IMR-90 (cell line): ENCODE measurements around the gene SPOUT1. TPM values are rescaled to one million over a fixed set of nuclear protein-coding genes. Genes with fewer than 3 reads are reported as not detected.

Experiments
- ATAC-seq: fragments of 200-7000 bp; cut with Tn5 transposase; 2 replicates; pipeline ENCODE4 v1.9.1; 2020; ENCODE audit warnings: low read depth, mild to moderate bottlenecking, moderate library complexity
- BruUV-seq: library from RNA; stranded (reverse); fragments of 400-500 nt; replicated peaks from 2 replicates; lab custom pipeline; 2021; lab: Mats Ljungman, UMichigan
- CTCF ChIA-PET: fragments of 300-600 bp; formaldehyde crosslinking; extraction: SDS; loops from one replicate; lab custom pipeline; 2021; ENCODE audit warnings: antibody characterized with exemption; lab: Yijun Ruan, JAX
- POLR2A ChIA-PET: fragments of 300-600 bp; sonication (Branson Sonifier 250); formaldehyde crosslinking; loops from one replicate; lab custom pipeline; 2022; ENCODE audit warnings: antibody characterized with exemption; ENCODE audit not compliant: unreplicated experiment; lab: Charles Lee
- DNase-seq: peaks from one replicate; pipeline ENCODE4 v3.0.0; 2013
- H2AFZ ChIP-seq: replicated peaks from 2 replicates; pipeline ENCODE3; 2013; ENCODE audit warnings: low read length, mild to moderate bottlenecking; ENCODE audit not compliant: poor library complexity
- H2AK5ac ChIP-seq: 2 replicates; pipeline ENCODE4 v1.6.1; 2013; ENCODE audit warnings: low read depth, low read length, inconsistent platforms
- H2AK9ac ChIP-seq: replicated peaks from 2 replicates; pipeline ENCODE3; 2013; ENCODE audit warnings: mild to moderate bottlenecking, low read depth, low read length, moderate library complexity; ENCODE audit not compliant: poor library complexity
- H2BK120ac ChIP-seq: 2 replicates; pipeline ENCODE4 v1.6.1; 2013; ENCODE audit warnings: low read depth, low read length, inconsistent platforms
- H2BK15ac ChIP-seq: 3 replicates; pipeline ENCODE4 v1.6.1; 2013; ENCODE audit warnings: low read depth, low read length, inconsistent platforms
- H2BK20ac ChIP-seq: 2 replicates; pipeline ENCODE4 v1.6.1; 2013; ENCODE audit warnings: low read depth, mild to moderate bottlenecking, inconsistent platforms, low read length, moderate library complexity
- H2BK5ac ChIP-seq: 2 replicates; pipeline ENCODE4 v1.6.1; 2013; ENCODE audit warnings: mild to moderate bottlenecking, low read depth, low read length, inconsistent platforms; ENCODE audit not compliant: poor library complexity, severe bottlenecking
- H3K14ac ChIP-seq: replicated peaks from 2 replicates; pipeline ENCODE4 v1.6.1; 2013; ENCODE audit warnings: low read depth, low read length, inconsistent platforms
- H3K18ac ChIP-seq: 2 replicates; pipeline ENCODE4 v1.6.1; 2013; ENCODE audit warnings: low read depth, low read length, control low read depth
- H3K23ac ChIP-seq: 2 replicates; pipeline ENCODE4 v1.6.1; 2013; ENCODE audit warnings: low read depth, low read length, inconsistent platforms
- H3K27ac ChIP-seq: 2 replicates; pipeline ENCODE4 v1.5.1; 2013; ENCODE audit warnings: mild to moderate bottlenecking, control low read depth, low read length; ENCODE audit not compliant: insufficient read depth
- H3K27me3 ChIP-seq: 2 replicates; pipeline ENCODE4 v1.6.1; 2013; ENCODE audit warnings: low read length; ENCODE audit not compliant: control insufficient read depth, insufficient read depth
- H3K36me3 ChIP-seq: 2 replicates; pipeline ENCODE4 v1.6.1; 2013; ENCODE audit warnings: low read length, mixed read lengths; ENCODE audit not compliant: control insufficient read depth, insufficient read depth
- H3K4ac ChIP-seq: 2 replicates; pipeline ENCODE4 v1.6.1; 2013; ENCODE audit warnings: low read depth, low read length, inconsistent platforms
- H3K4me1 ChIP-seq: 2 replicates; pipeline ENCODE4 v1.6.1; 2013; ENCODE audit warnings: low read length, mixed read lengths; ENCODE audit not compliant: control insufficient read depth, insufficient read depth
- H3K4me2 ChIP-seq: 2 replicates; pipeline ENCODE4 v1.6.1; 2013; ENCODE audit warnings: low read depth, mild to moderate bottlenecking, control low read depth, low read length, moderate library complexity
- H3K4me3 ChIP-seq: 2 replicates; pipeline ENCODE4 v1.5.1; 2013; ENCODE audit warnings: low read depth, mild to moderate bottlenecking, control low read depth, low read length, moderate library complexity; ENCODE audit not compliant: insufficient read depth
- H3K56ac ChIP-seq: 2 replicates; pipeline ENCODE4 v1.6.1; 2013; ENCODE audit warnings: low read length, inconsistent platforms; ENCODE audit not compliant: insufficient read depth; ENCODE audit errors: extremely low read depth
- H3K79me1 ChIP-seq, 2 experiments: 2 replicates each; pipeline ENCODE4 v1.6.1; 2013; ENCODE audit warnings: low read length in 2 of 2, inconsistent platforms in 1 of 2, low read depth in 1 of 2
- H3K9ac ChIP-seq: 2 replicates; pipeline ENCODE4 v1.6.1; 2013; ENCODE audit warnings: low read depth, low read length, control low read depth
- H3K9me1 ChIP-seq: 2 replicates; pipeline ENCODE4 v1.6.1; 2013; ENCODE audit warnings: low read length, inconsistent platforms; ENCODE audit not compliant: insufficient read depth
- H3K9me3 ChIP-seq: 2 replicates; pipeline ENCODE4 v1.6.1; 2013; ENCODE audit warnings: low read length; ENCODE audit not compliant: control insufficient read depth, insufficient read depth
- H4K20me1 ChIP-seq: 2 replicates; pipeline ENCODE4 v1.6.1; 2013; ENCODE audit warnings: low read length, inconsistent platforms; ENCODE audit not compliant: insufficient read depth
- H4K5ac ChIP-seq: 2 replicates; pipeline ENCODE4 v1.6.1; 2013; ENCODE audit warnings: mild to moderate bottlenecking, low read depth, low read length, control low read depth
- H4K8ac ChIP-seq, 2 experiments: 2 replicates each; pipeline ENCODE4 v1.6.1; 2013; ENCODE audit warnings: low read depth in 2 of 2, low read length in 2 of 2, control low read depth in 1 of 2, inconsistent platforms in 1 of 2
- H4K91ac ChIP-seq: 2 replicates; pipeline ENCODE4 v1.6.1; 2013; ENCODE audit warnings: low read depth, low read length, inconsistent platforms; ENCODE audit not compliant: insufficient read depth
- CHD1 ChIP-seq: IDR thresholded peaks from 2 replicates; pipeline ENCODE4 v1.6.1; 2012; ENCODE audit warnings: low read depth, low read length, improper control_type of control experiment
- FOS ChIP-seq: fragments of 150-350 bp; IDR thresholded peaks from 2 replicates; pipeline ENCODE4 v1.6.1; 2016; ENCODE audit warnings: low read depth, low read length
- MAZ ChIP-seq: IDR thresholded peaks from 2 replicates; pipeline ENCODE4 v1.6.1; 2012; ENCODE audit warnings: low read depth, mild to moderate bottlenecking, low read length, improper control_type of control experiment, moderate library complexity, borderline replicate concordance
- MXI1 ChIP-seq: IDR thresholded peaks from 2 replicates; pipeline ENCODE4 v1.6.1; 2012; ENCODE audit warnings: low read depth, mild to moderate bottlenecking, low read length, moderate library complexity, borderline replicate concordance
- RAD21 ChIP-seq: IDR thresholded peaks from 2 replicates; pipeline ENCODE4 v1.6.1; 2012; ENCODE audit warnings: low read length, improper control_type of control experiment
- SMC3 ChIP-seq: fragments of 150-350 bp; IDR thresholded peaks from 2 replicates; pipeline ENCODE4 v1.6.1; 2016; ENCODE audit warnings: low read depth, mild to moderate bottlenecking, antibody characterized with exemption, low read length, moderate library complexity
- WGBS, 2 experiments: methylation state at CpG; one replicate each; pipeline versions ENCODE4 v1.1.5 to v1.1.7; 2013; ENCODE audit warnings: missing lambda C conversion rate in 2 of 2; ENCODE audit not compliant: insufficient read length in 1 of 2; ENCODE audit errors: extremely low coverage in 2 of 2; 5-methylcytosine and 5-hydroxymethylcytosine counted together
- dilution Hi-C: fragments of 300-500 bp; cut with HindIII; formaldehyde crosslinking; loops from one replicate; pipeline ENCODE4 v1.14.3; 2018; ENCODE audit warnings: low sequenced_read_pairs; ENCODE audit not compliant: unreplicated experiment
- in situ Hi-C: fragments of 300-500 bp; cut with MboI; formaldehyde crosslinking; loops from 3 replicates; pipeline ENCODE4 v1.14.3; 2019; ENCODE audit warnings: low sequenced_read_pairs, inconsistent platforms, mixed read lengths
- intact Hi-C: fragments of 100-400 bp; cut with micrococcal nuclease; formaldehyde crosslinking; loops from 2 replicates; pipeline ENCODE4 v1.10.0; 2022
- polyA plus RNA-seq, 3 experiments: library from polyadenylated mRNA; depleted of rRNA; stranded (reverse); fragments of >200 nt; gene quantifications; 2 replicates each; pipeline ENCODE4 v1.2.3, GENCODE V29; 2012; ENCODE audit warnings: low replicate concordance in 1 of 3
- total RNA-seq: library from RNA; depleted of rRNA; stranded (reverse); fragments of >200 nt; gene quantifications from 2 replicates; pipeline ENCODE4 v1.2.3, GENCODE V29; 2012

SPOUT1 gene
- total and polyA plus RNA-seq, 2 of the 4 experiments (the other 2 are of a cell fraction) = 17.9 to 27.8 TPM

GRCh38 chr9:128861501-128861900 lies 31.9 kb upstream of the SPOUT1 start:
- H2BK5ac ChIP-seq = no peak overlapping the region
- no peaks in the 10 kb centered on the region for H3K27me3 ChIP-seq
- H2BK20ac ChIP-seq = no peak overlapping the region
- H3K36me3 ChIP-seq = no peaks in the 10 kb centered on the region; the same call in 1 of the 2 replicates
- H3K18ac ChIP-seq = no peak overlapping the region
- no TSS peak for BruUV-seq
- POLR2A ChIA-PET = interaction anchor here (0.5 kb wide), 1 partner anchor 149 kb away, joined by 7 read pairs; no protein-coding TSS in a partner anchor
- no peaks in the 10 kb centered on the region for H3K4me1 ChIP-seq
- no peak overlapping the region for H4K5ac ChIP-seq
- intact Hi-C loops (loop anchor here (5.0 kb wide), 1 partner anchor 86 kb away; the partner anchor contains the start of genes DOLK and NUP188), in situ Hi-C loops (no loop called here), dilution Hi-C loops (no loop called here)
- no peak overlapping the region for H2BK120ac ChIP-seq
- no peak for DNase-seq
- H2BK15ac ChIP-seq = no peak overlapping the region
- no peak overlapping the region for H3K4ac ChIP-seq
- H4K20me1 ChIP-seq = no peaks in the 10 kb centered on the region
- H2AK9ac ChIP-seq = peak overlapping the region; percentile 65
- TF ChIP-seq FOS (no peak), RAD21 (no peak), MXI1 (no peak), CHD1 (no peak), SMC3 (no peak), MAZ (no peak)
- peaks cover 7 to 30% of the 10 kb centered on the region in 2 experiments; a peak in 3 of 4 replicates for H3K79me1 ChIP-seq
- H4K91ac ChIP-seq = no peak overlapping the region
- H3K9ac ChIP-seq = no peak overlapping the region
- H2AK5ac ChIP-seq = peak overlapping the region; percentile 28
- ATAC-seq = no peak
- 100% methylated on average over 3 of the region's 6 CpGs; no CpG with 5 or more reads in 1 of the 2 experiments for WGBS, 2 experiments
- no peak overlapping the region for H3K4me2 ChIP-seq
- H3K27ac ChIP-seq = no peak overlapping the region
- H3K23ac ChIP-seq = no peak overlapping the region
- H4K8ac ChIP-seq = no peak overlapping the region
- H3K56ac ChIP-seq = no peak overlapping the region
- no peak overlapping the region for H2AFZ ChIP-seq
- H3K9me3 ChIP-seq = no peaks in the 10 kb centered on the region
- H3K9me1 ChIP-seq = 0 out of 2 replicates have a peak, but pooled peaks cover 3% of the 10 kb centered on the region
- no peak overlapping the region for H3K14ac ChIP-seq
- CTCF ChIA-PET = interaction anchor here (0.9 to 1.3 kb wide), 2 partner anchors 66 to 67 kb away, joined by 3 read pairs; no protein-coding TSS in a partner anchor
- no peak overlapping the region for H3K4me3 ChIP-seq
